ENCODE measurements around the gene AHNAK.
"Not testable (repeated sequence)": the region's sequence is repeated elsewhere in the genome, so short reads cannot be mapped to it uniquely, and the experiment has no call there.

Gene AHNAK, protein sequence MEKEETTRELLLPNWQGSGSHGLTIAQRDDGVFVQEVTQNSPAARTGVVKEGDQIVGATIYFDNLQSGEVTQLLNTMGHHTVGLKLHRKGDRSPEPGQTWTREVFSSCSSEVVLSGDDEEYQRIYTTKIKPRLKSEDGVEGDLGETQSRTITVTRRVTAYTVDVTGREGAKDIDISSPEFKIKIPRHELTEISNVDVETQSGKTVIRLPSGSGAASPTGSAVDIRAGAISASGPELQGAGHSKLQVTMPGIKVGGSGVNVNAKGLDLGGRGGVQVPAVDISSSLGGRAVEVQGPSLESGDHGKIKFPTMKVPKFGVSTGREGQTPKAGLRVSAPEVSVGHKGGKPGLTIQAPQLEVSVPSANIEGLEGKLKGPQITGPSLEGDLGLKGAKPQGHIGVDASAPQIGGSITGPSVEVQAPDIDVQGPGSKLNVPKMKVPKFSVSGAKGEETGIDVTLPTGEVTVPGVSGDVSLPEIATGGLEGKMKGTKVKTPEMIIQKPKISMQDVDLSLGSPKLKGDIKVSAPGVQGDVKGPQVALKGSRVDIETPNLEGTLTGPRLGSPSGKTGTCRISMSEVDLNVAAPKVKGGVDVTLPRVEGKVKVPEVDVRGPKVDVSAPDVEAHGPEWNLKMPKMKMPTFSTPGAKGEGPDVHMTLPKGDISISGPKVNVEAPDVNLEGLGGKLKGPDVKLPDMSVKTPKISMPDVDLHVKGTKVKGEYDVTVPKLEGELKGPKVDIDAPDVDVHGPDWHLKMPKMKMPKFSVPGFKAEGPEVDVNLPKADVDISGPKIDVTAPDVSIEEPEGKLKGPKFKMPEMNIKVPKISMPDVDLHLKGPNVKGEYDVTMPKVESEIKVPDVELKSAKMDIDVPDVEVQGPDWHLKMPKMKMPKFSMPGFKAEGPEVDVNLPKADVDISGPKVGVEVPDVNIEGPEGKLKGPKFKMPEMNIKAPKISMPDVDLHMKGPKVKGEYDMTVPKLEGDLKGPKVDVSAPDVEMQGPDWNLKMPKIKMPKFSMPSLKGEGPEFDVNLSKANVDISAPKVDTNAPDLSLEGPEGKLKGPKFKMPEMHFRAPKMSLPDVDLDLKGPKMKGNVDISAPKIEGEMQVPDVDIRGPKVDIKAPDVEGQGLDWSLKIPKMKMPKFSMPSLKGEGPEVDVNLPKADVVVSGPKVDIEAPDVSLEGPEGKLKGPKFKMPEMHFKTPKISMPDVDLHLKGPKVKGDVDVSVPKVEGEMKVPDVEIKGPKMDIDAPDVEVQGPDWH (N-terminal part only)

DNA sequence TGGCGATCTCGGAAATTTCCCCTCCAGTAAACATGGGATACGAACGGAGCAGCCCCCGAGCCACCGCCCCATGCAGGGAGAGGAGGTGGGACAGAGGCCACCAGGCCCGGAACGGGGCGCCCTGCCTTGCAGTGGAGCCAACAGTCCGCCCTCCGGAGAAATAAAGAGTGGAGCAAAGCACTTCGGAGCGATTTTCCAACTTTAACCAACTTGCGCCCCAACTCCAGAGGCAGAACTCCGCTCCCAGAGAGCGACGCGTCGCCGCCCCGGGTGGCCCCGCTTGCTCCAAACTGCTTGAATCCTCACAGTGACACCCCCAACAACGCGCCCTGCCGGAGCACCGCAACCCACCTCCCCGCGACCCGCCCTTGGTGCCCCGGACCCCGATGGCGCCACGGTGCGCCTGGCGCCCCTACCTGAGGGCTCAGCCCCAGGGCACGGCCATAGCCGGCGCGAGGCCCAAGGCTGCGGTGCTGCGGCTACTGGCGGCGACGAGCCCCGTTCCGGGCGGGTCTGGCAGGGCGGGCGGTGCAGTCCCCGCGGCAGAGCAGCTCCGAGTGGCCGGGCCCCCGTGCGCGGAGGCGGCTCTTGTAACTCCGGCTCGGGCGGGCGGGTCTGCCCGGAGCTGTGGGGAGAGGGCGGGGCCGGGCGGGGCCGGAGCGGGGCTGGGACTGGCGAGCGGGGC, at the start of gene AHNAK:
TSS of gene AHNAK (minus strand) at position 563 of the 685 bp plus-strand sequence. CDS start 10,708 bp downstream, outside the sequence.
- DNase-seq (ENCODE audit: low read depth in 2 of 2): peak; percentile 60 to 68

DNA sequence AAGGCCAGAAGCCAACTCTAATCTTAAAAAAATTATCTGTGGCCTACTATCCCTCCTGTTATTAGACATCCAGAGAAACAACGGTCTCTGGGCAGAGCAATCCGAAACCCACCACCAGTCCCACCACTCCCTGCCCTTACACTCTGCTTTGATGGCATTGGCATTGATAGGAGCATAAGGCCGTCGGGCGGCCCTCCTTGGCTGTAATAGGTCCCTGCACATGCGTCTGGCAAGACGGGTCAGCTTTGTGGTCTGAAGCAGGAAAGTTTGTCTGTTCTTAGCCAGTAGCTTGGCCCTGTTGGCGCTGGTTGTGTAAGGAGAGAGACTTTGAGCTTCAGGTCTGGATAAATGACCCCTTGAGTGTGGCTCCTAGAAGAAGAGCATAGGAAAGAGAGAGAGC, 48.5 kb upstream of the AHNAK start:
- no peak for DNase-seq (ENCODE audit: low read depth in 2 of 2)

DNA sequence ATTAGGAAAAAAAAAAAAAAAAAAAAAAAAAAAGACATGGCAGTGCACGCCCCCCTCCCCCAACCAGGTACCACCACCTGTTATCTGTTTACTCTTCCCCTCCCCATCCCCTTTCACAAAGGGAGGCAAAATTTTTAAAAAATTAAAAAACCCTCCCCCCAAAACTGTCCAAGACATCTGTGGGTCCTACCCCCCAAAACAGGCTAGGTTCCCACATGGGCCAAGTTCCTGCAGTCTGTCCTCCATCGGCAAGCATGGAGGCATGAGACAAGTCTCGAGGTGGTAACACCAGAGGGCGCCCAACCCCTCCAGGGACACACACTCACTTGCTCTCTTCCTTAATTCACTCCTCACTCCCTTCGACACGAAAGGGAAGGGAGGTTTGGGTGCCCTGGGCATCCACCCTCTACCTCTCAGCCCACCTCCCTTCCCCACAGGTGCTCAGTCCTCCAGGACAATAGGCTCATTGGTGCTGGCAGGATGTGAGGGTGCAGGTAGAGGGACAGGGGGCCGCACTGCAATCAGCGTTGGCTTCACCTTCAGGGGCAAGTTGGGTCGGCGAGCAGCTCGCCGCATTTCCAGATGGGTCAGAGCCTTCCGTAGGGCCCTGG, 46.9 kb upstream of the AHNAK start:
- peak; percentile 68 to 74 for DNase-seq (ENCODE audit: low read depth in 2 of 2)

DNA sequence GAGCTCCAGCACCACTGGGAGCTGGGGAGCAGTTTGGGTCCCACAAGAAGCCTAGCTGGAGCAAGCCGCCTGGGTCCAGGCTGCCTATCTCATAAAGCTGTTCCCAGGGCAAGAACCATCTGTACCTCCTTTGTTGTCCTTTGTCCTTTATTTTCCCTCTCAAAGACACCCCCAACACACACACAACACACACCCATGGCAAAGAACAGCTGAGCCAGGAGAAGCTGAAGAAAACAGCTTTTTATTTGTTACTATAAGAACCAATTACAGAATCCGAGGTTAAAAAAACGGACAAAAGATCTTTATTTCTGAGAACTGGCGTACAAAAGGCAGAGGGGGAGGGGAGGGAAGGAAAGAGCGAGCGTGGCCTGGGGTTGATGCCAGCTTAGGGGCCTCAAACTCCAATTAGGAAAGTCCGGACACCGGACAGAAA, 46.4 kb upstream of the AHNAK start:
- DNase-seq (ENCODE audit: low read depth in 2 of 2): no peak

DNA sequence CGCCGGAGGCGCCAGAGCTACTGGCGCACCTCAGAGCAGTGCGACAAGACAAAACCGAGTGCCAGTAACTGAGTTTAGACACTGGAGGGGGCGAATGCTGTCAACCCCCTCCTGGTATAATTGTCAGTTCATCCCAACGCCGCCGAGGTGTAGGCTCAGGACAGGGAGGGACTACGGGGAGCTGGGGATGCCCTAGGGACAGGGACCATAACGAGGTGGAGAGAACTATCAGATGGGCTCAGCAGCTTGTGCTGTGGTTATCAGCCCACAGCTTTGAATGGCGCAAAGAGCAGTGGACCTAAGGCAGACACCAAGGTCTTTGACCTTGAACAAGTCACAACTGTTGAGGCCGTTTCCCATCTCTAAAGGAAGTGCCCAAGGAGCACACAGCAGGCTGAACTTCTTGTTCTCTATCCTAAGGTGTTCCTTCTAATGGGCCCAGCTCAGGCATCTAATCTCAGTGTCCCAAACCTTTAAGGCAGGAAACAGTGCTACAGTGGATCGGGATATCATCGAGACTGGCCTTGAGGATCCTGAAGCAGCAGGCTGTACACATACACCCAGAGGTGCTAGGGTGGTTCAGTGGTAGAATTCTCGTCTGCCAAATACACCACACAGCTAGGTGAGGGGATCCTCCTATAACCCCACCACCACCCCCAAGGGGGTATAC, 45.7 kb upstream of the AHNAK start:
- no peak for DNase-seq (ENCODE audit: low read depth in 2 of 2)

DNA sequence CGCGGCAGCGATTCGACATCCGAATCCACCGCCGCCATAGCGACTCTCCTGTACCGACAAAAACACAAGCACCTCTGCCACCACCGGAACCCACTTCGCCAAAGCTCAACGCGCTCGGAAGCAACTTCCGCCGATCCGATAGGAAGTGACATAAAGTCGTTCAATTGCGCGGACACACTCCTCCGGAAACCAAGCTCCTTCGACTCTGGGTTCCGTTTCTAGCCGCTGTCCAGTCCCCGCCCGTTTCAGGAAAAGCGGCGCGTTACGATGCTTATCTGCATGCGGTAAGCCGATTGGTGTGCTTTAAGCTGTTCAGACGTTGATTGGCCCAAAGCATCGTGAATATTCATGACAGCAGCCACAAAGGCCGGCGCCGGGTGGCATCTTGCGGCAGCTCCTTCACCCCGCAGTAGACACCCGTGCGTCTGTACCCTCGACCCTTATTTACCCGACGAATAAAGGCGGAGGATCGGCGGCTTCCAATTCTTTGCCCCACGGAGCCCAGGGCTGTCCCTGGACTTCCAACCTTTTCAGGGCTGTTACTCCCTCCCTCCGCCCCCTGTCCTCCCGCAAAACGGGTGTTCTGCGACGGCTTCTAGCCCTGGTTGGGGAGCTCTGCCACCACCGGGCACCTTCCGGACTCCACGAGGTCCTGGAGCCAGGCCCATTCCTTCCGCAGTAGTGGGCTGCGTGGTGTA, 45.0 kb upstream of the AHNAK start, which contains the start of gene TUT1:
TSS of gene TUT1 (minus strand) at position 76 of the 698 bp plus-strand sequence. CDS start at position 38, 38 bp downstream.
- peak; percentile 89 to 92 for DNase-seq (ENCODE audit: low read depth in 2 of 2)

DNA sequence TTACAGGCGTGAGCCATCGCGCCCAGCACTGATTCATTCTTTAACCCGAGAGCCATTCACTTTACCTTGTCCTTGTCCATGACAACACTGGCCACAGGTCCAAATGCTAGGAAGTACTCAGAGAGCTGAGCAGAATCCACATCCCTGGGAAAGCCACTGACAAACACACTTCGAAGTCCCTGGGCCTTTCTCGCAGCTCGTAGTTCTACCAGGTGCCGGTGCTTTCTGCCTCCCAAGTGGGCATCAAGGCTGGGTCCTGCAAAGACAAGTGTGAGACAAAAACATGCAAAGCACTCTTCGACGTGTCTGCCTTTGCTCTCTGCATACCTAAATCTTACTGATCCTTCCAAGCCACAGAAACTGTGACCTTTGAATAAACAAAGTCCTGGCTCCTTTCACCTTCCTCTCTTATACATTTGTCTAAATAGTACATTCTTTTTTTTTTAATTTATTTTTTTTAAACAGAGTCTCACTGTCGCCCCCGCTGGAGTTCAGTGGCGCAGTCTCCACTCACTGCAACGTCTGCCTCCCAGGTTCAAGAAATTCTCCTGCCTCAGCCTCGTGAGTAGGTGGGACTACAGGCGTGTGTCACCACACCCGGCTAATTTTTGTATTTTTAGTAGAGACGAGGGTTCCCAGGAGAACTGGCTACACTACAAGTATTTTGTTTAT, 42.5 kb upstream of the AHNAK start:
- no peak for DNase-seq (ENCODE audit: low read depth in 2 of 2)

DNA sequence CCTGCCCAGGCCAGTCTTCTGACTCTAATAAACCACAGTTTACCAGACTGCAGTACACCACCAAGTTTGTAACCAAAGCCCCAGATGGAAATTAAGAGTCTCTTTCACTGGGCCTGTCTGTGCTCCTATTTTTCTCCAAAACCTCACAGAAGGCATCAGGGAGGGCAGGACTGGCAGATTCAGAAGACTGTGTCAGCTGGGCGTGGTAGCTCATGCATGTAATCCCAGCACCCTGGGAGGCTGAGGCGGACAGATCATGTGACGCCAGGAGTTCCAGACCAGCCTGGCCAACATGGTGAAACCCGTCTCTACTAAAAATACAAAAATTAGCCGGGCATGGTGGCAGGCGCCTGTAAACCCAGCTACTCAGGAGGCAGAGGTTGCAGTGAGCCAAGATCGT, 38.8 kb upstream of the AHNAK start:
- DNase-seq (ENCODE audit: low read depth in 2 of 2): not testable (repeated sequence)

DNA sequence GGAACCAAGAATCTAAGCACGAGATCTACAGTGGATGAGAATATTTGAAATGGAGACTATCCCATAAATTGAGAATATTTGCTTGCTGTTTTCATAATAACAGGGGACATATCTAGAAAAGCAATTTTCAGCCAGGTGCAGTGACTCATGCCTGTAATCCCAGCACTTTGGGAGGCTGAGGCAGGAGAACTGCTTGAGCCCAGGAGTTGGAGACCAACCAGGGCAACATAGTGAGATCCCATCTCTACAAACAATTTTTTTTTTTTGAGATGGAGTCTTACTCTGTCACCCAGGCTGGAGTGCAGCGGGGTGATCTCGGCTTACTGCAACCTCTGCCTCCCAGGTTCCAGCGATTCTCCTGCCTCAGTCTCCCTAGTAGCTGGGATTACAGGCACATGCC, 35.1 kb upstream of the AHNAK start:
- DNase-seq (ENCODE audit: low read depth in 2 of 2): not testable (repeated sequence)

DNA sequence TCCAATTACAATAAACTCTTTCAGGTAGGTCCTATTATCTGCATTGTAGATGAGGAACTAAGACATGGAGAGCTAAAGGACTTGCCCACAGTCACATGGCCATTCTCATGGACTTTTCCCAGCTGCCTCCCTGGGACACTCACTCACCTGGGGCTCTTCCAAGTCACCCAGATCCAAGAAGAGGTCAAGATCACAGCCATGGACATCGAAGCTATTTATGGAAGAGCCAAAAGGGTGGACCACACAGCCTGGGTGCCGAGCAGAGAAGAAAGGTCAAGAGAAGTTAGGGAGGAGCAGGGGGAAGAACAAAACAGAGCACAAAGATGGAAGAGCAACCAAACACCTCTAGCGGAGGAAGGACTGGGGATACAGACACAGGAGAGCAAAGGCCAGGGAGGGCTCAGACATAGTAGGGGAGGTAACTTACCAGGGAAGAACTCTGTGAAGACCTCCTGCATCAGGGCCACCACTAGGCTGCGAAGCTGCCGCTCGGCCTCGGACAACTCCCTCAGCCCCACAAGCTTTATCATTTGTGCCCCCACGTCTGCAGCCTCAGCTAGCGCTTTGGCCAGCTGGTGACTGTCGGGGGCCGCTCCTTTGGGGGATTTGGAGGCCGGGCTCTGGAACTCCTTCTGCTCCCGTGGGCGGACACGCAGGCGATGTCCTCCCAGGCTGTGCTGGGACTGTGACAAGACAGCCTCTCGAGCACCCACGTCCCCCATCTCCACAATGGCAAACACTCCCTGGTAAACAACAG, 34.5 kb upstream of the AHNAK start:
- DNase-seq (ENCODE audit: low read depth in 2 of 2): no peak

DNA sequence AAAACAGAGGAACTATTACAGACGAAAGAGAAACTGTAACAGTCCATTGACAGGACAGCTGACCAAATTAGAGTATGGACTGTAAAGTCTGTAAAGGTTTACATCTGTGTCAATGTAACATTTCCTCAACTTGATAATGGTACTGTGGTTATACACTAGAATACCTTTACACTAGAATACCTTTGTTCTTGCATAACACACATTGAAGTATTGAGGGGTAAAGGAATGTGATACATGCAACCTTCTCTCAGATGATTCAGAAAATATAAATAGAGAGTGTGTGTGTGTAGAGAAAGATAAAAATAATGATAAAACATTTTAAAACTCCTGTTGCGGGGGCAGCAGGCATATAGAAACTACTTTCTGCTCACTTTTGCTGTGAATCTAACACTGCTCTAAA, 32.6 kb upstream of the AHNAK start:
- DNase-seq (ENCODE audit: low read depth in 2 of 2): no peak

DNA sequence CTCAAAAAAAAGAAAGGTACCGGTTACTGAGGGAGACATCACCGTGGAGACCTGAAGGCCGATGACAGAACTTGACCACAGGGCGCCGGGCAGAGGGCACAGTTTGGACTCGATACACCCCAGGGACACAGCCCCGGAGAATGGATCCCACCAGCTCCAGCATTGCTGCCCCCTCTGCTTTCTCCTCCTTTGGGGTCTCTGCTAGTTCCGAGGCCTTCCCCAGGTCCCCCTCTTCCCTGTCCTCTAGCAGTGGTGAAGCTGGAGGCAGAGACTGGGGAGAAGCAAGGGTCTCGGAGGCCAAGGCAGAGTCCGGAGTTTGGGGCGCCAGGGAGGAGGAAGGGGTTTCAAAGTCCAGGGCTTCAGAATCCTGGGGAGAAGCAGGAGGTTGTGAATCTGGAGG, 31.9 kb upstream of the AHNAK start:
- no peak for DNase-seq (ENCODE audit: low read depth in 2 of 2)

DNA sequence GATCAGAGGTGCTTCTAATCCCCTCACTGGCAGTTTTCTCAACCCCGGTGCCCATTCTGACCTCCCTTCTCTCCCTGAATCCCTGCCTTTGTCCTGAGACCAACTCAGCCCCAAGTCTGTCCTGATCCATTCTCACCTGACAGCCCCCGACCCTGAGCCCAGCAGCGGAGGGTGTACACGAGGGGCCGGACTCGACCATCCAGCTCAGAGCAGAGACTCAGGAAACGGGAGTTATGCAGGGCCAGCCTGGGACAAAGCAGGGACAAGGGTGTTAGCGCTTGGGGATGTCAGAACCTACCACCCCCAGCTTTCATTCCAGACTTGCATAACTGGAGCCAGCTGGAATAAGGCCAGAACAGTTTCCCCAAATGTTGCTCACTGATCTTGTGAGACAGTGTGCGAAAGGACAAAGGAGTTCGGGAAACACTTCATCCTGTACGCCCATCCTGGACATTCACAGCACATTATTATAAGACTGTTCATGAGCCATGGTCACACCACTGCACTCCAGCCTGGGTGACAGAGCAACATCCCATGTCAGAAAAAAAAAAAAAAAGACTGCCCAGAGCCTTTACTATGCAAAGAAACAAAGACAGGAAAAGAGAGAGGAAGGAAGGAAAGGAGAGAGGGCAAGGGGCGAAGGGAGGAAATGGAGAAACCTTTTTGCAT, 30.6 kb upstream of the AHNAK start:
- DNase-seq (ENCODE audit: low read depth in 2 of 2): no peak

DNA sequence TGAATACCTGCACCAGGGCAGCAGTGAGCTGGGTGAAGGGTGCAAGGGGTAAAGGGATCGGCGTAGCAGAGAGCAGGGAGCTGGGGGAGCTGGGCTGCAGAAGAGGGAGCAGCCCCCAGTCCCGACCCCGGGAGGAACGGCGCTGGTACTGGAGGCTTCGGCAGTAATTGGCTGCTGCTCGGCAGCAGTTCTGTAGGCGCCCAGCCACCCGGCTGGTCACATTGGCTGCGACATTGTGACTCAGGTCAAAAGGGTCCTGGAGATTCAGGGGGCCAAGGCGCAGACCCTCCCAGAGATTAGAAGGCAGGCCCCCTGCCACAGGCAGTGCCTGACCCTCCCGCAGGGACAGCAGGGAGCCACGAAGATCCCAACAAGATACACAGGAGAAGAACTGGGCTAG, 29.2 kb upstream of the AHNAK start:
- no peak for DNase-seq (ENCODE audit: low read depth in 2 of 2)

DNA sequence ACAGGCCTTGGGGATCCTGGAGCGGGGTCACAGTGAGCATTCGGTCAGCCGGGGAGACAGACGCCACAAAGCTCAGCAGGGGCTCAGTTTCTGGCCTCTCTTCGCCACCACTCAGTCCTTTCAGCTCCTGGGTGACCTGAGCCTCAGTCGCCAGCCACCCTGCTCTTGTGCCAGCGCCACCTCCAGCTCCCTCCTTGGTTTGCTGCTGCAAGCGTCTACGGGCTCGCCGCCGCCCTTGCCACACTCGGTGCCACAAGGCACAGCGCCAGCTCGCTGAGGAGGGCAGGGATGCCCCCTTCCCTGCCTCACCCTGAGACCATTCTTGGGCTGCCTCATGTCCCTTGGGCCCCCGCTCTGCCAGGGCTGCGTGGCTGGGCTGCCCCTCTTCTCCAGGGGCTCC, 28.6 kb upstream of the AHNAK start:
- DNase-seq (ENCODE audit: low read depth in 2 of 2): no peak

DNA sequence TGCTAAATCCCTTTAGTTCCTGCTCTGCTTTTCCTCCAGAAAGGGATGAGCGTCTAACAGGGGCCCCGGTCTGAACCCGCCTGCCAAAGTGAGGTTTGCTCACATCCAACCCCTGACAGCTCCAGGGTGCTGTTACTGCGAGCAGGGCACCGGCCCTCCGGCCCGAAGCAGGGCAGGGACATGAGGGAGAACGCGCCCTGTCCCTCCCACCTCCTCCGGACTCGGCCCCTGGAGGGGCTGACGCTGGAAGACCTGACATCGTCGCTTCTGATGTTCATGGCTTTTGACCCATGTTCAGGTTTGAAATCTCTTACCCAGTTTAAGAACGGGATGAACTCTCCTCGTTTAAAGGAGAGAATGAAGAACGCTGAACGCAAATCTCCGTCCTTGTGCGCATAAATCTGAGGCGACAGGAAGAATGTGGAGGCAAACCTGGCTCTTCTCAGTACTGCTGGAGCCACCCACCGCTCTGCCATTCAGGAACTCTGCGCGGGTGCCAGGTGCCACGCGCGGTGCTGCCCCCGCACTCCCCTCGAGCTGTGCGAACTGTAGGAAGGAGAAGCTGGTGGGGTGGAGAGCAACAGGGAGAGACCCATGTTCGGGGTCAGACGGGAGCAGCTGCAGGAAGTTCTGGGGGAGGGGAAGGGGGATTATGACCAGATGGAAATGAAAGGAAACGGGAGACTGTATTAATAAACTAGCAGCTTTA, 27.9 kb upstream of the AHNAK start:
- no peak for DNase-seq (ENCODE audit: low read depth in 2 of 2)
